Breast epithelium (tissue), 4 donors: ENCODE data around the gene YDJC. TPM values are rescaled to one million over a fixed set of nuclear protein-coding genes. Genes with fewer than 3 reads are reported as not detected.

Experiments
- DNase-seq, 2 donors: peaks; one replicate each; pipeline ENCODE4 v3.0.0-alpha.2; 2019; ENCODE audit warnings: low spot score in 2 of 2
- H3K27ac ChIP-seq, 2 donors: fragments of 200-600 bp; sonication (generic) in 1 of 2; one replicate each; pipeline ENCODE4 v1.5.1; 2016 to 2019; ENCODE audit warnings: mild to moderate bottlenecking in 1 of 2
- H3K27me3 ChIP-seq, 2 donors: fragments of 200-600 bp; sonication (generic) in 1 of 2; one replicate each; pipeline versions ENCODE4 v1.5.1 to v1.6.0; 2017 to 2019; ENCODE audit warnings: control low read depth in 1 of 2, mild to moderate bottlenecking in 1 of 2
- H3K36me3 ChIP-seq: fragments of 200-600 bp; one replicate; pipeline ENCODE4 v1.5.1; 2019
- H3K4me1 ChIP-seq, 2 donors: fragments of 200-600 bp; sonication (generic); one replicate each; pipeline ENCODE4 v1.5.1; 2016 to 2019; ENCODE audit warnings: control low read depth in 1 of 2
- H3K4me3 ChIP-seq, 3 donors: fragments of 200-600 bp; sonication (generic); 1 replicate in 2 of 3; 2 replicates in 1 of 3; pipeline ENCODE4 v1.5.1; 2016 to 2019; ENCODE audit warnings: mild to moderate bottlenecking in 3 of 3, moderate library complexity in 2 of 3
- H3K9me3 ChIP-seq, 2 donors: fragments of 200-600 bp; sonication (generic) in 1 of 2; one replicate each; pipeline ENCODE4 v1.5.1; 2016 to 2019; ENCODE audit warnings: control low read depth in 1 of 2
- CTCF ChIP-seq, 3 donors: fragments of 450-650 bp; IDR thresholded peaks; one replicate each; pipeline ENCODE4 v1.5.1; 2016 to 2017; ENCODE audit warnings: antibody characterized with exemption in 3 of 3, mild to moderate bottlenecking in 3 of 3, moderate library complexity in 3 of 3
- POLR2A ChIP-seq: fragments of 450-650 bp; IDR thresholded peaks from one replicate; pipeline ENCODE4 v1.6.1; 2016; ENCODE audit warnings: antibody characterized with exemption, mild to moderate bottlenecking, moderate library complexity
- POLR2AphosphoS5 ChIP-seq, 3 donors: sonication (generic); formaldehyde crosslinking; IDR thresholded peaks; one replicate each; pipeline ENCODE4 v1.6.1; 2017; ENCODE audit warnings: antibody characterized with exemption in 3 of 3
- intact Hi-C: fragments of 100-400 bp; cut with DNase I; formaldehyde crosslinking; loops from one replicate; pipeline ENCODE4 v1.15.1; 2023; ENCODE audit warnings: low total_unique reads
- total RNA-seq, 3 donors: library from RNA; depleted of rRNA; stranded (reverse); fragments of >200 nt; gene quantifications; one replicate each; pipeline ENCODE4 v1.1.0, GENCODE V29; 2016

The YDJC gene
- total RNA-seq, 3 donors from 2014 or later = 15.4 to 33.2 (median 28.2) TPM

DNA sequence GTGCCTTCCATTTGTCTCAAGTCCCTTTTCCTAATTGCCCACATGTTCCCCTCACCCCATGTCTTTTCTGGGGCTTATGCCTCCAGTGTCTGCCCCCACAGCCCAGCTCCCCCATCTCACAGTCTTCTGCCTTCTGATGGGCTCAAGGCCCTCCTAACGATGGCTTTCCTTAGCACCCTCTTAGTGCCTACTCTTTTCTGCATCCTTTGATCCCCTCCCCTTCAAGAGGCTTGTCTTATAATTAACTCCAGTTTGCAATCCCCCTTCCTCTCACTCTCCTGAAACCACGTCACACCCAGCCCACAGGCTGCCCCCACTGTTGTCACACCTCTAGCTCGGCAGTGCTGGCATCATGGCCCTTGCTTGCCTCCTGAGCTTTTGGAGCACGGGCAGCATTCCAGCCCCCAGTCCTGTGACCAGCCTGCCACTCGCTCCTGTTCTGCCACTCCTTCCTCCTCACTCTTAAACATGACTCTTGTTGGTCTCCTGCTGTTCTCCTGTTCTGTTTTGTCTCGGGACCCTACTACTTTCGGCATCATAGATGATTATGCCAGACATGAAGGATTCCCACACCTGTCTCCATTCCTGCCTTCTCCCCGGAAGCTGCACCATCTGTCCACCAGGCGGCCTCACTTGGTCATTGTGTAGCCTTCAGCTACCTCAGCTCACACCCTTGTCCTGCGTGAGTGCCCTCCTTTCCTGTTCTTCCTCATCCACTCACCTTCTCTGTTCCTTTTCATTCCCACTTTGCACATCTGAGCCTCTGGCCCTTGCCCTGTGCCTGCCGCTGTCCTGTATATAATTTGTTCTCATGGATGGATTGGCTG is 36.2 kb downstream of the YDJC start:
- H3K27ac ChIP-seq = no peak overlapping the region
- TF ChIP-seq POLR2AphosphoS5 (IDR thresholded peaks at IDR 0.05) (no peak), POLR2A (no peak), CTCF (IDR thresholded peaks at IDR 0.05) (no peak)
- no peak overlapping the region for H3K4me3 ChIP-seq
- DNase-seq = no peak
- H3K9me3 ChIP-seq = no peaks in the 10 kb centered on the region
- H3K27me3 ChIP-seq = no peaks in the 10 kb centered on the region
- H3K4me1 ChIP-seq = peaks cover 10 to 18% of the 10 kb centered on the region in 2 donors
- intact Hi-C loops = no loop called here
- no peaks in the 10 kb centered on the region for H3K36me3 ChIP-seq

- Histone ChIP-seq H3K9me3 (no peaks in the 10 kb centered on the region), H3K4me3 (no peak overlapping the region), H3K27me3 (no peaks in the 10 kb centered on the region), H3K36me3 (no peaks in the 10 kb centered on the region), H3K4me1 (peaks cover 10 to 18% of the 10 kb centered on the region in 2 donors), H3K27ac (no peak overlapping the region)
- DNase-seq = no peak
- intact Hi-C loops = no loop called here
- no peak for TF ChIP-seq CTCF (IDR thresholded peaks at IDR 0.05)
- TF ChIP-seq POLR2AphosphoS5 (IDR thresholded peaks at IDR 0.05) = no peak
- TF ChIP-seq POLR2A = no peak
These were observed 37.4 kb downstream of the YDJC start for GRCh38 chr22:21592422-21592821.

GRCh38 chr22:21591695-21592094 is 38.1 kb downstream of the YDJC start:
- H3K9me3 ChIP-seq = no peaks in the 10 kb centered on the region
- peak in 1 of 2 donors; percentile 35 for DNase-seq
- H3K27me3 ChIP-seq = no peaks in the 10 kb centered on the region
- no peak for TF ChIP-seq CTCF (IDR thresholded peaks at IDR 0.05)
- no peak for TF ChIP-seq POLR2A
- TF ChIP-seq POLR2AphosphoS5 (IDR thresholded peaks at IDR 0.05) = no peak
- H3K36me3 ChIP-seq = no peaks in the 10 kb centered on the region
- H3K27ac ChIP-seq = no peak overlapping the region
- peaks cover 10 to 18% of the 10 kb centered on the region in 2 donors for H3K4me1 ChIP-seq
- no peak overlapping the region for H3K4me3 ChIP-seq
- intact Hi-C loops = no loop called here

- Histone ChIP-seq H3K9me3 (no peaks in the 10 kb centered on the region), H3K4me1 (peaks cover 10 to 18% of the 10 kb centered on the region in 2 donors), H3K27me3 (no peaks in the 10 kb centered on the region), H3K4me3 (no peak overlapping the region), H3K36me3 (no peaks in the 10 kb centered on the region), H3K27ac (peak overlapping the region in 1 of 2 donors; percentile 32)
- intact Hi-C loops = no loop called here
- peak in 1 of 2 donors; percentile 32 for DNase-seq
- TF ChIP-seq POLR2AphosphoS5 (IDR thresholded peaks at IDR 0.05) = no peak
- no peak for TF ChIP-seq CTCF (IDR thresholded peaks at IDR 0.05)
- TF ChIP-seq POLR2A = no peak
These were observed 38.8 kb downstream of the YDJC start for GRCh38 chr22:21590809-21591641.

GRCh38 chr22:21589396-21589795 is 40.4 kb downstream of the YDJC start:
- no peak for DNase-seq
- no peaks in the 10 kb centered on the region for H3K9me3 ChIP-seq
- intact Hi-C loops = no loop called here
- no peaks in the 10 kb centered on the region for H3K36me3 ChIP-seq
- H3K4me1 ChIP-seq = peaks cover 10 to 18% of the 10 kb centered on the region in 2 donors
- no peaks in the 10 kb centered on the region for H3K27me3 ChIP-seq
- TF ChIP-seq POLR2AphosphoS5 (IDR thresholded peaks at IDR 0.05) (no peak), CTCF (IDR thresholded peaks at IDR 0.05) (no peak), POLR2A (no peak)
- no peak overlapping the region for H3K27ac ChIP-seq
- no peak overlapping the region for H3K4me3 ChIP-seq
